Stimulated activated CD8-positive, alpha-beta memory T cell treated with anti-CD3 and anti-CD28 coated beads, Interleukin-12 subunit alpha, Interleukin-12 subunit beta, amount 100 ng/mL, for 1 hour (primary cell): ENCODE measurements around the gene PLXDC2.

Source experiments
- DNase-seq: peaks from one replicate; pipeline ENCODE4 v3.0.0-alpha.2; 2020; ENCODE audit warnings: low read depth

The PLXDC2 gene

DNA sequence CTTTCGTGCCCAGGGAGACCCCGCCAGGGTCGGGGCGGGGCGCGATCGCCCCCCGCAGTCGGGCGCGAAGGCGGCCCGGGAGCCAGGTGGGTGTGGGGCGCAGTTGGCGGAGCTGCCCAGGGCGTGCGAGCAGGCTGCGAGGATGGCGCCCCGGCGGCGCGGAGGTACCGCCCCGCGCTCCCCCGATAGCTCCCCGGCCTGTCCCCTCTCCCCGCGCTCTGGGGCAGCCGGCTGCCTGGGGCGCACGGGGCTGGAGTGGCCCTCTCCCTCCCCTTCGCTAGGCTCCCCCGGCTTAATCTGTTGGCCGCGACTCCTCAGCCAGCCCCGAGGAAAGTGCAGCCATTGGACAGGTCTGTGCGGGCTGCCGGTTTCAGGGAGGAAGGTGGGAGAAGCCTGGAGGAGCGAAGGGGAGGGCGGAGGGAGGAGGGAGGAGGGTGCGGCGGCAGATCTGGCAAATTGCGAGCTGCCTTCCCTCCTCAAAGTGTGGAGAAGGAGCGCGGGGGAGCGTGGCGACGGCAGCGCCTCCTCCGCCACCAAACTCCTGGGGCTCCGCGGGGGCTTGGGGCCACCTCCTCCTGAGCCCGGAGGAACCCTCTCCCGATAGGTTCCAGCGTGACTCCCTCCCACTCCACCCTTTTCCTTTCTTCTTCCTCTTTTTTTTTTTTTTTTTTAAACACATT is 361 bp upstream of the PLXDC2 start:
- DNase-seq, result no peak

DNA sequence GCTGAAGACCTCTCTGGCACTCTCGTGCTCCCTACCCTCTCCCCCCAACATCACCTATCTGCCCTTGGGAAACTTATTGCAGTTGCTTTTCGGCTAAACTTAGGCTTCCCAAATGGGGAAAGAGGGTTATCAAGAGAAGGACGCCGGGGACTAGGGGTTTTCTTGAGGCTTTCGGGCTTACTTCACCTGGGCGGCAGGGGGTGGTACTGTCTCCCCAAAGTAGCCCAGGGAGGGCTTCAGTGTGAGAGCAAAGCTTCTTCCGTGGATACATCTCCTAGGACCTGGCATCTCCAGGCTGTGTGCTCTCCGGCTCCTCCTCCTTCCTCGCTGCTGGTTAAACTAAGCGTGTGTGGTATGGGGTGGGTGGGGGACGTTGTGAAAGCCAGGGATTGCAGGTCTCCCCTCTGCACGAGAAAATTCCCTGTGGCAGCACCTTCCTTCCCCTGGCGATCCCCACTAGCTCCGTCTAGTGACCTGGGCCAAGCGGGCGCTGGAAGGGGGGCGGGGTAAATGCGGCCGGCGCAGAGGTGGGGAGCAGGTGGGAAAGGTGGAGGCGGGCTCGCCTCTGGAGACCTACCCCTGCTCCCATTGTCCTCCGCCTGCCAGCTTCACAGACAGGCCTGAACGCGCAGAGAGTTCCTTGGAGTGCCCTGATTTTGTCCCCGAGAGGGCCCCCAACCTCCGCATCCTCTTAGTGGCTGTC is 1.1 kb downstream of the PLXDC2 start:
- DNase-seq, result no peak

DNA sequence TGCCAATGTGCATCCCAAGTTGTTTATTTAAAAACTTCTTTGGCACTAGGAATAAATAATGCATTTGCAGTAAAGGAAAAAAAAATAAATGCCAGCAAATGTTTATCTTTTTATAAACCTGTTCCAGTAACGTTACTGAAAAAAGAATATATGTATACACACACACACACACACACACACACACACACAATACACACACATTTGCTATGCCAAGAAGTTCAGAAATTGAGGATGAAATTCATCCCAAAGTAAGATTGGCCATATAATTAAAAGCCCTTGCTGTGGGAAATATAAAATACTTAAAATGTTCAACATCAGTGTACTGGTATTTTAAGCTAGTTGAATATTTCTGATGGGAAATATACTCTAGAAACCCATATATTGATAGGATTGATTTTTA is 2.6 kb downstream of the PLXDC2 start:
- DNase-seq, result no peak

DNA sequence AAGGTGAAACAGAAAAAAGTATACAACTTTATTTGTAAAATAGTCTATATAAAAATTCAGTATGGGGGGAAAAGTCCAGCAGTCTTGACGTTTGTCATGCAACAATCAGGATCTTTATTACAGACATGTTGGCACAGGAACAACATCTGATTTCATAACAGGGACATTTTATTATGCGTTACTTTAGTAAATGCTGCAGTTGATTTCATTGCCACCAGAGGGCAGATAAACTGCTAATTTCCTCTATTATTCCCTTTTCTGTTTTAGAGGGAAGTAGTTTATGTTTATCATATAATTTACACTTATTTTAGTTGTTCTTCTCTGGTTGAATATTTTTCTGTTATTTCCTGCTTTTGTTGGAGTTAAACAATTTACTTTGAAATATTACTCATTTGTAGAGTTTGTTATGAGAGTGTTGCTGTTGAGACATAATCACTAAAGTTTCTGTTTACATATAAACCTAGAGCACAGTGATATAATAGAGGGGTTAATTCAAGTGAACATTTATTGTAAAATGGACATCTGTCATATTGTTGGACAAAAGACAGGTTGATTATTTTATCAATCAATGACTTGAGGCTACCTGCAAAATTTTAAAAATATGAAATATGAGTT is 3.3 kb downstream of the PLXDC2 start:
- DNase-seq, result no peak

DNA sequence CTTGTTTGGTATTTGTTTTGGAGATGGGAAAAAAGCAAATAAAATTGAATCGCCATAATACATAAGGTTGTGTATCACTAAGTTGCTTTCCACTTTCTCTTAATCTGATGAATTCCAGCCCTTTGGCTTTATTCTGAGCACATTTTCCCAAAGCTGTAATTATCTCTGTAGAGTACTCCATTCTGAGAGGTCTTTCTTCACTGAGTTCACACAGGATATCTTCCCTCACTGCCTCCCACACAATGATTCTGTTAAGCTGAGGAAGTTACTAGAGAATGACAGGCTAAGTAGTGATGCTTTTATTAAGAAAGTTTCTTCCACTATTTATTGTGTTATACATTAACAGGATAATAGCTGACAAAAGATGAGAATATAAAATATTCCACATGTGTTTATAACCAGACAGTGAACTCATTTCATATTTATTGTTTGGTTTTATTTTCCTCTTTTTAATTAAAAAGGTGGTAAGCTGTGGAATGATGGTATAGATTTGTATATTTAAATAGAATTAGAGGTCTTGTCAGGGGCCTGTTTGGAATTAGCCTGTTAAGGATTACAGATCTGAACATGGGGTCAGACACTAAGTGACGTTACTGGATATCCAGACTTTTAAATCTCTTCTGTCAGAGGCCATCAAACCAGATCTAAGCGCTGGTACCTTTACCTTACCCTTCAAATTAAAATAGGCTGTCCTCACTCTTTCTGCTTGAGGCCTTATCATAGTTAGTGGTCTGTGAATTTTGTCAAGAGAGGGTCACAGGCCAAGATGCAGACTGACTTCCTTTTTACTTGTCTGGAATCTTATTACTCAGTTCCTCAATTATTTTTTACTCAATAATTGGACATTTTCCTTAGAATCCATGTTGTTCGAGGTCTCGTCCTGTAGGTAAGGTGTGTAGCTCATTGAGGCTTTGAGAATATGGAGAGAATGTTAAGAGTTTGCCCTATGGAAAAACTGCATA is 8.4 kb downstream of the PLXDC2 start:
- DNase-seq, result no peak

DNA sequence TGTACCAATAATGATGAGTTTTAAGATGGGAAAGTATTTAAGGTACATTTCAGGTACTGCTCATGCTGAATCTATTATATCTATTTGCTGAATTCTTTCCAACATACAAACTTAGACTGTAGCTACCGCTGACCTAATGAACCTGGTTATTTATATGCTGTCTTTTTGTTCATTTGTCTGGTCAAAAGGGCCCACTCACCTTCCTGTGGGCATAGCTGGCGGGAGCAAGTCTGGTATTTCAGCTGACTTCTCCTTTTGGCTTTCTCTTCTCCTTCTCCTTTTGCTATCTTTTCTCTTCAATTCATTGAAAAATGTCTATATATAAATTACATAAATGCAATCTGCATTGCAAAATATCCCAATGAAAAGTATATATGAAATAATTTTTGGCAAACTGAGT is 9.5 kb downstream of the PLXDC2 start:
- no peak for DNase-seq

DNA sequence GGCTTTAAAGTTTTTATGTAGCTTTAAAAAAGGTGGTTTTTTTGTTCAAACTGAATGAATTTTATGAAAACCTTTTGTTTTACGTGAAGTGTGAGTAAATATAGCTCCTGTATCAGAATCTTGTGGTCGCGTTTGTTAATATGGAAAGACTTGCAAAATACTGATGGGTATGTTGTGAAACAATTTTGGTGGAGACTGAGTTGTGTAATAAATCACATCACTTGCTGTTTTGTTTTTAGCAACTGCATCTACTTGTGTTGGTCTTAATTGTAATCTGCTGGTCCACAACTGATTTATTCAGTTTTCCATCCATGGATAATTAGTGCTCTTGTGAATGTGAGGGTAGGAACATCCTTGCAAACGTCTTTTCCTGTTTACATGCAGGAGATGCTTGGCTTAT is 10.5 kb downstream of the PLXDC2 start:
- no peak for DNase-seq

DNA sequence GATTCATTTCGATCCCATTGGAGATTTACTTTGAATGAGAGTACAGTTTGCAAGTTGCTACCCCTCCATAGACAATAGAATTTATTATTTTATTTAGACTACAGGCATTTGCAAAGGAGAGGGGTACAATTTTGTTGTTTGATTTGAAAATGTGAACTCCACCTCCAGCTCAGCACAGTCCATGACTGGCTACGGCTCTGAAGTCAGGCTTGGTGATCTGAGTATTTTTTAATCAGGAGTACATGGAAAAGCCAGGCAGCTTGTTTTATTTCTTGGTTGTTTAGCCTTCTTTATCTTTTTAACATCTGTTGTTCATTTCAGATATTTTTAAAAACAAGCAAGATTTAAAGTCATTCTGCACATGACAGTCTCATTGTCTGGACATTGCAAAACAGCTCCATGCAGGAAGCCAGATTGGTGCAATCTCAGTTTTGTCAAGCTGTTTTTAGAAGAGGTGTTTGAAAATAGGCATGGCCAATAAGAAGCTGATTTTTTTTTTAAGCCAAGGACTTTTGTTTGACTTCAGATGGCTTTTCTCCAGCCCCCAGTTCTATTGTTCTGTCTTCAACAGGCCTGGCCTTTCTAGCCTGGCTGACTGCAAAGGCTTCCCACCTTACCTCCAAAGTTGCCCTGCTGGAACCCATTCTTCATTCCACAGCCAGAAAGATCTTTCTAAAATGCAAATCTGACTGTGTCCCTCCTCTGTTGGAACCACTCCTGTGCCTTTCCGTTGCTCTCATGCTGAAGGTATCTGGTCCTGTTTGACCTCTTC is 12.2 kb downstream of the PLXDC2 start:
- no peak for DNase-seq

DNA sequence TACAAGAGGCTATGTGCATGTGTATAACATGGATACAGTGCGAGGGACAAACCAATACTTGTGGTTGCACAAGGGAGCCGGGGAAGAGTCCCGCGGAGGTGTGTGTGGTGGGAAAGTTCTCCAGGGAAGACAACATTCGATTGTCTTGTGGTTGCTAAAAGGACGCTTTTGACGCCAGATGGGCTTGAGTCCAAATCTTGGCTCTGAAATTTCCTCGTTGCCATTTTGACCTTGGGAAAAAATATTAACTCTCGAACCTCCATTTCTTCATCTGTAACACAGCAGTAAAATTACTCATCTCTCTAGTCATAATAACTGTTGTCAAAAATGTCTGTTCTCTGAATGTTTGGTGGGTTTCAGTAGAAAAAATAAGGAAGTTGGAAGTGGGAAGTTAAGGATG is 16.5 kb downstream of the PLXDC2 start:
- DNase-seq, result no peak

DNA sequence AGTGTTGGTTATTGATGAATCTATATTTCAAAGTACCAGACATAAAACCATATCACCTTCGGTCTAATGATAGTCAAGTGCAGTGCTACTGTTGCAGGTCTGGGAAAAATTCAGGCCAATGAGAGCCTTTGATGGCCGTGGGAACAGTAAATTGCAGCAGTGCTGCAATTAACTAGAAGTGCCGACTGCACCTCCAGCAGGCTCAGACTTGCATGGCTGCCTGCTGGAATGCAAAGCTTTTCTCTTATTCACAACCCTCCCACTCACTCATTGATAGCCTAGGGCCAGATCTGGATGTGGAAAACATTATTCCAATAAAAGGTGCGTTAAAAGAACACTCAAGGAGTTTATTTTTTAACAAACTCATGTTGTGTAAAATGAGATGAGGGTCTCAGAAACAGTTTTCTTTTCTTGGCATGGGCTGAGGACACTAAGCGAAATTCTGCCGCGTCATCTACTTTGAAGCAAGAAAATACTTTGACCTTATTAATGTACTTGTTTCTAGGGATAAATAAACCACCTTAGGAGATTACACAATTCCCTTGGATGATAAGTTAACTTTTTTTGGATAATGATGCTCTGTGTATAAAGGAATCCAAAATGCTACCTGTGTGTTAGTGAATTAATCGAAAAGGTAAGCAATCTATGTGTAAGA is 17.1 kb downstream of the PLXDC2 start:
- no peak for DNase-seq

DNA sequence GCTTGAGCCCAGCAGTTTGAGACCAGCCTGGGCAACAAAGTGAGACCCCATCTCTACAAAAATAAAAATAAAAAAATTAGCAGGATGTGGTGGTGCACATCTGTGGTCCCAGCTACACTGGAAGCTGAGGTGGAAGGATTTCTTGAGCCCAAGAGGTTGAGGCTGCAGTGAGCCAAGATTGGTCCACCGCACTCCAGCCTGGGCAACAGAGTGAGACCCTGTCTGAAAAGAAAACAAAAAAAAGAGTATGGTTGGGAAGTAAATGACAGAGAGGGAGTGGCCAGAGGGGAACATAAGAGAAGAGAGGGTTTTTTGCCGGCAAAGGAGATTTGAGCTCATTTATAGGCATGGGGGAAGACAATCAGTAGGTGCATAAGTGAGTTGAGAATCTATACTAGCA is 19.7 kb downstream of the PLXDC2 start:
- DNase-seq, result no peak

DNA sequence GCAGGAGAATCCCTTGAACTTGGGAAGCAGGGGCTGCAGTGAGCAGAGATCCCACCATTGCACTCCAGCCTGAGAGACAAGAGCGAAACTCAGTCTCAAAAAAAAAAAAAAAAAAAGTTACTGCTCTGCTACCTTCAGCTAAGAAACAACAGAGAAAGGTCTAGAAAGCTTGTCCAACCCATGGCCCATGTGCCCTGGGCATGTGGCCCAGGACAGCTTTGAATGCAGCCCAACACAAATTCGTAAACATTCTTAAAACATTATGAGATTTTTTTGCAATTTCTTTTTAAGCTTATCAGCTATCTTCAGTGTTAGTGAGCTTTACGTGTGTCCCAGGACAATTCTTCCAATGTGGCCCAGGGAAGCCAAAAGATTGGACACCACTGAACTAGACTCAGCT is 22.9 kb downstream of the PLXDC2 start:
- no peak for DNase-seq

DNA sequence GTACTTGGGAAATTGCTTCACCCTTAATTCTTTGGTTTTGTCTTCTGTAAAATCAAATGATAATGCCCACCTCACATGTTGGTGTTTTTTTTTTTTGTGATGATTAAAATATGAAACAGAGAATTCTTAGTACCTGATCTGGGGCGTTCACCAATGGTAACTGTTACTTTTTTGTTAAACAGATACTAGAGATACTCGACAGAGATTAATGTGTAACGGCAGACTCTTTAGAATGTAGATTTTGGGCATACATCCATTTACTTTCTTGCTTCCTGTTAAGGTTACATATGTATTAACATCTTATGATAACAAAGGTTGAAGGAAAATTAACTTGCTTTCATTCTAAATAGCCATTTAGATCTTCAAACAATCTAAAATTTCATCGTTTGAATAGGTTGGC is 23.3 kb downstream of the PLXDC2 start:
- DNase-seq, result no peak

DNA sequence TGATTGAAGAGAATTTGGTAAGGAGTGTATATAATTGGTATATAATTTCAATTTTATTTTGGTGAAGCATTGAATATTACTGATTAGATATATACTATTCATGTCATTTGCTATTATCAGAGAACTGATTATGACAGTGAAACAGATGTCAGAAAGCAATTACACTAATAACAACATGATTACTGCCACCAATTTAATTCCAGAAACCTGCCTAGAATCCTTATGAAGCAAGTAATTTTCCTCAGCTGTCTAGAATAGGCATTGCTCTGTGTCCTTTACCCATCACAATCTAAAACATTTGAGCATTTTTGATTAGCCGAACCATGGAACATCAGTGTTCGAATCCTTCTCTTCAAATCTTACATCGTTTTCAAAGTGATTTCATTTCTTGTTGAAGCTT is 24.5 kb downstream of the PLXDC2 start:
- no peak for DNase-seq

DNA sequence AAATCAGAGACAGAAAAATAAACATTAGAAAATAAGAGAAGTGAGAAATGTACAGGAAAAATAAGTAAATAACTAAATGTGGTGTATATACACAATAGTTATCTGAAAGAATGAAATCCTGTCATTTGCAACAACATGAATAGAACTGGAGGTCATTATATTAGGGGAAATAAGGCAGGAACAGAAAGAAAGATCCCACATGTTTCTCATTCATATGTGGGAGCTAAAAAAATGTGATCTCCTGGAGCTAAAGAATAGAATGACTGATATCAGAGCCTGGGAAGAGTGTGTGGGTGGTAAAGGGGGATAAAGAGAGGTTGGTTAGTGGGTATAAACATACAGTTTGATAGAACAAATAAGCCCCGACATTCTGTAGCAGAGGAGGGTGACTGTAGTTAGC is 27.3 kb downstream of the PLXDC2 start:
- no peak for DNase-seq

DNA sequence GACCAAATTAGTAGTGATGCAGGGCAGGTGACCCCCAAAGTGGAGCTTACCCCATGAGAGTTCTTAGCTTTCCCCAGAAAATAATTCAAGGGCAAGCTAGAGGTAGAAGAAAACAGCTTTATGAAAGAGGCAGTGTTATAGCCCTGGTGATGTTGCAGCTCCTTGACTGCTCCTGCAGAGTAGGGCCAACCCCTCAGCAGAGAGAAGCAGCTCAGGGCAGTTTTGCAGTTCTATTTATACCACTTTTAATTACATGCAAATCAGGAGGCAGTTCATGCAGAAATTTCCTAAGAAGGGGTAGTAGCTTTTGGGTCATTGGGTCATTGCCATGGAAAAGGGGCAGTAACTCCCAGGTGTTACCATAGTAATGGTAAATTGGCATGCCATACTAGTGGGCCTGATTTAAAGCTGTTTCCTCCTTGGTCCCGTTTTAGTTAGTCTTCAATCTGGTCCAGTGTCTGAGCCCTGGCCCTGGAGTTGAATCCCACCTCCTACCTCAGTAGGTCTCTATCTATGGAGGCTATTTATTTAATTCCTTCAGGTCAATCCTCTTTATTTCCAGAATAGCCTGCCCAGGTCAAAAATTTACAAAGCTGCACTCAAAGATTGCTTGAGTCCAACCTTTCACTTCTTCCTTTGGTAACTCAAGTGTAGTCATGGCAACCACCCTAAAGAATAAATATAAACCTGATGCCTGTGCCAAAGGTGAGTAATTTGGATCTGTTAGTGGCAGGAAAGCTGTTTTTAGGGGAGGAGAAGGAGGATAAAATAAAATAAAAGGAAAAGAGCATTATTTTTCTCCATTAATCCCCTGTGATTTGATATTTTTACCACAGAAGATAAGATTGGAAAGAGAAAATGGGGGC is 29.5 kb downstream of the PLXDC2 start:
- no peak for DNase-seq

DNA sequence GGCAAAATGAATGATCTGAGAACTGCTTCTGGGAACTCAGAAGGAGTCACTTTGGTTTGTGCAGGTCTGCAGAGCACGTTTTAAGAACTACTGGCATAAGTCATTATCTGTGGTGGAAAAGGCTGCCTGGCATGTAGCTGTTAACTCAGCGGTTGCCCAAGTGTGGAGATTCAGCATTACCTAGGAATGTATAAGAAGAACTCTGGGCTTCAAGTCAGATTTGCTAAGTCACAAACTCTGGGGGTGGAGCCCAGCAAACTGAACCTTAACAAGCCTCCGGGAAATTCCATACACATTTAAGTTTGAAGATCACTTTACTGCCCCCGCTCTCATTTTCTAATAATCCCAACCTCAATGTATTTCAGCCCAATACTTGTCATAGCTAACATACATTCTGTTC is 31.1 kb downstream of the PLXDC2 start:
- no peak for DNase-seq

DNA sequence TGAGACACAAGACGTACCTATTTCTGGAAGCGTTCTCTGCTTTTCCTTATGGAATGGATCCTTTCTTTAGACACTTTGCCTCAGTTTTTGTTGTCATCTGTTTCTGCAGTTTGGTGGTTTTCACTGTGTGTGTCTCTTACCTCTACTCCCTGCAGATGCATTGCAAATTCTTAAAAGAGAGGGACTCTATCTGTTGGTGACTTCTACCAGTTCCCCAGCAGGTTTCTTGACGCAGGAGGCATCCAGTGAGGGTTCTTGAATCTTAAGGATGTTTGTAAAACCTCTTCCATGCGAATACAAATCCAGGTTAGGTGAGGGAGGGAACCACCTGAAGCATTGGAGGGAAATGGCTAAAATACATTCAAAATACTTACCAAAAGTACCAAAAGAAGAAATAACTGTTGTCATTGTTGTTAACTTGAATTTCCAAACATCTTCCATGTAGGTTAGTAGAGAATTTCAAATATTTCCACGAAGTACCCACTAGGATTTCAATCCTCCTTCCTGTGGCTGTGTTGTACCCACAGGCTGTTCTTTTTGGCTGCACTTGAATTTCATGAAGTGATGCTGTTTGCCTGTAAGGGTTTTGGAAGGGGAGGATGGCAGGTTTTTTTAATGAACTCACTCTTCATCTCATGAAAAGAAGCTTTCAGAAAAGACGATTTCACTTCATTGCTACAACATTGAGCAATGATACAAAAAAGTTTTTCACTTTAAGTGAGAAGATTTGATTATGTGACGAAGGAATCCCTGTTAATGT is 32.2 kb downstream of the PLXDC2 start:
- DNase-seq, result no peak

DNA sequence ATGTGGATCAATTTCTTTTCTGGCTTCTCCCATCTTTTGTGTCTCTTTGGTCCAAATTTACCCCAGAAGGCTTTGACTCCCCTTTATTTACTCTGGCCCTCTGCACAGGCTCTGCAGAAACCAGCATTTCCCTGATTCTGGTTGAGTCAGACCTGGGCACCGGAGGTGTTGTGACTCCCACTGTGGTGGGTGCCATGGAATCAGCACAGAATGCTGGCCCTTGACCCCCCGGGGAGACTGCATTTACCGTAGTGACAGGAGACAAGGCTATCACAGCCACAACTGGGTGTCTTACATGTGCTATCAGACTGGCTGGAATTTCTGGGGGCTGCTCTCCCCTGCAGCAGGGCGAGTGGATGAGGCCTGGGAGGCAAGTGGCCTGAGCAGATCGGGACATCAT is 37.6 kb downstream of the PLXDC2 start:
- no peak for DNase-seq
